NT2/D1 (cell line): ENCODE data around the gene LIN7A.

Experiments
- DNase-seq: peaks from one replicate; pipeline ENCODE4 v3.0.0-alpha.2; 2011; ENCODE audit warnings: low read depth, low spot score
- H3K27me3 ChIP-seq: 2 replicates; pipeline ENCODE4 v1.6.0; 2011; ENCODE audit warnings: mild to moderate bottlenecking; ENCODE audit not compliant: insufficient read length, insufficient read depth
- H3K36me3 ChIP-seq: 2 replicates; pipeline ENCODE4 v1.6.1; 2011; ENCODE audit warnings: mild to moderate bottlenecking, low read length, mixed read lengths; ENCODE audit not compliant: insufficient read depth, insufficient read length
- H3K4me1 ChIP-seq: 2 replicates; pipeline ENCODE4 v1.5.1; 2011; ENCODE audit not compliant: insufficient read depth, insufficient read length
- H3K4me3 ChIP-seq: 2 replicates; pipeline ENCODE4 v1.5.1; 2011; ENCODE audit warnings: low read depth; ENCODE audit not compliant: insufficient read length
- H3K9ac ChIP-seq: 2 replicates; pipeline ENCODE4 v1.6.0; 2011; ENCODE audit warnings: low read depth; ENCODE audit not compliant: insufficient read length
- H3K9me3 ChIP-seq: 2 replicates; pipeline ENCODE4 v1.5.1; 2011; ENCODE audit warnings: mild to moderate bottlenecking, low read length; ENCODE audit not compliant: insufficient read depth
- SUZ12 ChIP-seq: IDR thresholded peaks from 2 replicates; pipeline ENCODE4 v1.6.1; 2011; ENCODE audit not compliant: insufficient read length, insufficient read depth; ENCODE audit errors: extremely low read depth
- YY1 ChIP-seq: IDR thresholded peaks from 2 replicates; pipeline ENCODE4 v1.6.1; 2011; ENCODE audit not compliant: insufficient read length, insufficient read depth
- ZNF274 ChIP-seq: IDR thresholded peaks from 2 replicates; pipeline ENCODE4 v1.6.1; 2011; ENCODE audit warnings: mild to moderate bottlenecking, low read depth, low read length

The LIN7A gene

DNA sequence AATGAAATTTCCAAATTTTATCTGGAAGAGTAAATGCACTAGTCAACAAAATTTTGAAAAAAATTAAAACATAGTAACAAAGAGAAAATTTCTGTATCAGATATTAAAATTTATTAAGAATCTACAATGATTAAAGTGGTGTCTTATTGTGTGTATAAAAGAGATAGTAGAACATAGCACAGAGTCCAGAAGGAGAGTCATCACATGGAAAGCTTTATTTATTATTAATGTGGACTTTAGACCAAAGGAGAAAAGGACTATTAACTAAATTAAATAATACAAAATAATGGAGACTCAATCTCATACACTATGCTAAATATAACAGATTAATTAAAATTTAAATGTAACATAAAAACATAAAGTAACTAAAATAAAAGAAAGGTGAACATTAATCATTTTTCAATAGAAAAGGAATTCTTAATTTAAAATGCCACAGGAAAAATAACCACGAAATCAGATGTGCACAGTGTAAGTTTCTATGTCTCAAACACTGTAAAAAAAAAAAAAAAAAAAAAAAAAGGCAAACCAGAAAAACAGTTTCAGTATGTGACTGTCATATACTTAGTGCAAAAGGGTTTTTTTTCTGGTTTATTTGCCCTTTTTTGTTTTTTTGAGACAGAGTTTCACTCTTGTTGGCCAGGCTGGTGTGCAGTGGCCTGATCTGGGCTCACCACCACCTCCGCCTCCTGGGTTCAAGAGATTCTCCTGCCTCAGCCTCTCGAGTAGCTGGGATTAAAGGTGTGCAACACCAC, 125.6 kb downstream of the LIN7A start:
- no peak for DNase-seq
- H3K36me3 ChIP-seq, result no peaks in the 10 kb centered on the region
- H3K9ac ChIP-seq, result no peak overlapping the region
- H3K4me1 ChIP-seq, result no peaks in the 10 kb centered on the region
- no peaks in the 10 kb centered on the region for H3K9me3 ChIP-seq
- no peaks in the 10 kb centered on the region for H3K27me3 ChIP-seq
- no peak for TF ChIP-seq YY1
- TF ChIP-seq SUZ12, result no peak
- no peak for TF ChIP-seq ZNF274
- no peak overlapping the region for H3K4me3 ChIP-seq

DNA sequence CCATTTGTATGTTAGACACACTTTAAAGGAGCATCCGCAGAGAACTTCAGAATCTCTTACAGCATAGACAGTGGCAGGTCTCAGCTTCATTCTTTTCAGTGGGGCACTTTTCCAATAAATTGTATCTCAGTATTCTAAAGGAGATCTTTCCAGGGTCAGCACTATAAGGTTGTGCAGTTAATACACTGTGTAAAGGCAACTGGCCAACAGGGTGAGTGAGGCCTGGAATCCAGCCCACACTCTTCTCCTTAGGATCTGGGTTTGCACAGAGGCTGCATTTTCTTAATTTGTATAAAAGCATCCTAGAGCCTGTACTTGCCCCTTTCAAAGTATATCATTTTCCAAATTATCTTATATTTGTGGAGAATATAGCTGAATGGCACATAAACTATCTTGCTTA, 126.9 kb downstream of the LIN7A start:
- Histone ChIP-seq H3K9me3 (no peaks in the 10 kb centered on the region), H3K4me3 (no peak overlapping the region), H3K9ac (no peak overlapping the region), H3K4me1 (no peaks in the 10 kb centered on the region), H3K36me3 (no peaks in the 10 kb centered on the region), H3K27me3 (no peaks in the 10 kb centered on the region)
- DNase-seq, result no peak
- no peak for TF ChIP-seq SUZ12
- TF ChIP-seq ZNF274, result no peak
- TF ChIP-seq YY1, result no peak

DNA sequence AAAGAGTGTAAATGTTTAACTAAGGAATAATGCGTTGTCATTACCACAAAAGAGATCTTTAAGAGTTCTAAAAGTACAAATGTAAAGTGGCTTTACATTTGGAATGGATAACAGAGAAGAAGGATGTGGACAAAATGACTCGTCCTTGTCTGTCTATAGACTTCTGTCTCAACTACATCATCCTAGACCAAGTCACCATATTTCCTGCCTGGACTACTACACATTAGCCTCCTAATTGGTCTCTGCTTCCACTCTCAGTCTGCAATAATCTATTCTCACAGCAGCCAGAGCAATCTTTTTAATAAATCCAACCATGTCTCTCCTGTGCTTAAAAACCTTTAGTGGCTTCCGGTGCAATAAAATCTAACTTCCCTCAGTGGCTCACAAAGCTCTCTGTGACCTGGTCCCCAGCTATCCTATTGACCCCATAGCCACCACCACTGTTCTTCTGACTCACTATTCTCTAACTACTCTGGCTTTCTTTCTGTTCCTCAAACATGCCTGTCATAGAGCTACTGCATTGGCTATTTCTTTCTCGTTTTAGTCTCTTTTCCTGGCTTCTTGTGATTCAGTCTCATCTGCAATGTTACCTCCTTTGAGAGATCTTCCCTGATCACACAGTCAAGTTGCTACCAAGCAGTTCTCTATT, 130.0 kb downstream of the LIN7A start:
- Histone ChIP-seq H3K4me1 (no peaks in the 10 kb centered on the region), H3K36me3 (no peaks in the 10 kb centered on the region), H3K27me3 (no peaks in the 10 kb centered on the region), H3K9me3 (no peaks in the 10 kb centered on the region), H3K4me3 (no peak overlapping the region), H3K9ac (no peak overlapping the region)
- TF ChIP-seq YY1 (no peak), SUZ12 (no peak), ZNF274 (no peak)
- no peak for DNase-seq

DNA sequence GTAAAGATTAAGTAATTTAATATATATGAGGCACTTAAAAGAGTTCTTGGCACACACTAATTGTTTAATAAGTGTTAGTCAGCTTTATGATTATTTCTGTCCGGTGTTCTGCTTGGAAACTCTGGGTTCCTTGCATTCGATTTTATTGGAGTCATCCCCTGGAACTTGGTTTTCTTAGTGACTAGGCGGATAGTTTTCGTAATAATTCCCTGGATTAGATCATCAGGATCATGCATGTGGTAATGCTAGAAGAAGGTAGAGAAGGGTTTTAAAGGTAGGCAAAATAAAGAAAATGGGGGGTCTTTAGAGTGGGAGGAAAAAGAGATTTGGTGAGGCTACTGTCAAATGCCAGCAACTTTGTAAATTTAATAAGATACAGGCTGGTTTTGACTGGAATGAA, 132.6 kb downstream of the LIN7A start:
- Histone ChIP-seq H3K36me3 (no peaks in the 10 kb centered on the region), H3K4me1 (no peaks in the 10 kb centered on the region), H3K4me3 (no peak overlapping the region), H3K27me3 (no peaks in the 10 kb centered on the region), H3K9ac (no peak overlapping the region), H3K9me3 (no peaks in the 10 kb centered on the region)
- no peak for DNase-seq
- TF ChIP-seq ZNF274 (no peak), YY1 (no peak), SUZ12 (no peak)

DNA sequence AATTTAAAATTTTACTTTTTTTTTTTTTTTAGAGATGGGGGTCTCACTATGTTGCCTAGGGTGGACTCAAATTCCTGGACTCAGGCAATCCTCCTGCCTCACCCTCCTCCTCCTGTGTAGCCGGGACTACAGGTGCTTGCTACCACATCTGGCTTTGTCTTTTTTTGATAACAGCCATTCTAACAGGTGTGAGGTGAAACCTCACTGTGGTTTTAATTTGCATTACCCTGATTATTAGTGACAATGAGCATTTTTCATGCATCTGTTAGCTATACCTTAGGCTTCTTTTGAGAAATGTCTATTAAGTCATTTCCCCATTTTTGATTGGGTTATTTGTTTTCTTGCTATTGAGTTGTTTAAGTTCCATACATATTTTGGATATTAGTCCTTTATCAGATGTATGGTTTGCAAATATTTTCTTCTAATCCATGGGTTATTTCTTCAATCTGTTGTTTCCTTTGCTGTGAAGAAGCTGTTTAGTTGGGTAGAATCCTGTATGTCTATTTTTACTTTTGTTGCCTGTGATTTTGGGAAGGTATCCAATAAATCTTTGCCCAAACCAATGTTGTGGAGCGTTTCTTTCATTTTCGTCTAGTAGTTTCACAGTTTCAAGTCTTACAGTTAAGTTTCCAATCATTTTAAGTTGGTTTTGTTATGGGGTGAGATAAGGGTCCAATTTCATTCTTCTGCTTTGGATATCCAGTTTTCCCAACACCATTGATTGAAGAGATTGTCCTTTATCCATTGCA, 134.9 kb downstream of the LIN7A start:
- TF ChIP-seq ZNF274, result no peak
- no peak for TF ChIP-seq YY1
- no peak for TF ChIP-seq SUZ12
- Histone ChIP-seq H3K9ac (no peak overlapping the region), H3K4me1 (no peaks in the 10 kb centered on the region), H3K4me3 (no peak overlapping the region), H3K27me3 (no peaks in the 10 kb centered on the region), H3K36me3 (no peaks in the 10 kb centered on the region), H3K9me3 (no peaks in the 10 kb centered on the region)
- no peak for DNase-seq

DNA sequence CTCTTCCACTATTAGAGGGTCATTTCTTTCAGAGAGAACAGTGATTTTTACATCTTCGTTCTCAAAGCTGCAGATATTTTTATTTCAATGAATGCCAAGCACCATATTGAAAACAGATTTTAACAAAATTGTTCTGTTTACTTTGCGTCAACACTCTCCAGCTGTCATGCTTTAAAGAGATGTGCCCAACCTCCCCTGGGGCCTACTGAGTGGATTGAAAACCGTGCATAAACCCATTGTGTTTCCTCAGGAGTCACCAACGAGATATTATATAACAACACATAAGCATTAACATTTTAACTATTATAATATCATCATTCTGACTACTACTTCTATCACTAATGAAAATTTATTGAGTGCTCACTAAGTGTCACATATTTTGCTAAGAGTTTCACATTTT, 139.5 kb downstream of the LIN7A start:
- TF ChIP-seq YY1, result no peak
- TF ChIP-seq ZNF274, result no peak
- no peak for TF ChIP-seq SUZ12
- Histone ChIP-seq H3K36me3 (no peaks in the 10 kb centered on the region), H3K4me3 (no peak overlapping the region), H3K4me1 (no peaks in the 10 kb centered on the region), H3K27me3 (no peaks in the 10 kb centered on the region), H3K9me3 (no peaks in the 10 kb centered on the region), H3K9ac (no peak overlapping the region)
- no peak for DNase-seq

DNA sequence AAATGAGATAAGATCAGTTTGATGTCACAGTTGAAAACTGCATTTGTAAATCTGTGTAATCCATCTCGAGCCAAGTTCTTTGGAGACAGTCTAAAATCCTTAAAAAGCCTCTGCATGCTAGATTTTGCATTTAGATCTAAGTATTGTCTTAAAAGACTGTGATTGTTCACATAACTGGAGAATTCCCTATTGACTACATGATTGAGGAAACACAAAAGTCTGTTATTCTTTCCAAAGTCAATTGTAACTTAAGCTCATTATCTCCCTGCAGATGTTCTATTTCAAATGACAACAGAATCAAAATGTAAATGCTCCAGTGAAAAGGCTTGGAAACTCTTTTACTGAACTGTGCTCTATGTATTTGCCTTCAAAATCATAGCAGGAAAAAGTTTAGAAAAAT, 143.2 kb downstream of the LIN7A start:
- Histone ChIP-seq H3K9ac (no peak overlapping the region), H3K9me3 (no peaks in the 10 kb centered on the region), H3K4me3 (no peak overlapping the region), H3K4me1 (no peaks in the 10 kb centered on the region), H3K36me3 (no peaks in the 10 kb centered on the region), H3K27me3 (no peaks in the 10 kb centered on the region)
- DNase-seq, result no peak
- TF ChIP-seq ZNF274 (no peak), SUZ12 (no peak), YY1 (no peak)
